ENCODE results near the gene NSMF.

The NSMF gene, protein sequence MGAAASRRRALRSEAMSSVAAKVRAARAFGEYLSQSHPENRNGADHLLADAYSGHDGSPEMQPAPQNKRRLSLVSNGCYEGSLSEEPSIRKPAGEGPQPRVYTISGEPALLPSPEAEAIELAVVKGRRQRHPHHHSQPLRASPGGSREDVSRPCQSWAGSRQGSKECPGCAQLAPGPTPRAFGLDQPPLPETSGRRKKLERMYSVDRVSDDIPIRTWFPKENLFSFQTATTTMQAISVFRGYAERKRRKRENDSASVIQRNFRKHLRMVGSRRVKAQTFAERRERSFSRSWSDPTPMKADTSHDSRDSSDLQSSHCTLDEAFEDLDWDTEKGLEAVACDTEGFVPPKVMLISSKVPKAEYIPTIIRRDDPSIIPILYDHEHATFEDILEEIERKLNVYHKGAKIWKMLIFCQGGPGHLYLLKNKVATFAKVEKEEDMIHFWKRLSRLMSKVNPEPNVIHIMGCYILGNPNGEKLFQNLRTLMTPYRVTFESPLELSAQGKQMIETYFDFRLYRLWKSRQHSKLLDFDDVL

DNA sequence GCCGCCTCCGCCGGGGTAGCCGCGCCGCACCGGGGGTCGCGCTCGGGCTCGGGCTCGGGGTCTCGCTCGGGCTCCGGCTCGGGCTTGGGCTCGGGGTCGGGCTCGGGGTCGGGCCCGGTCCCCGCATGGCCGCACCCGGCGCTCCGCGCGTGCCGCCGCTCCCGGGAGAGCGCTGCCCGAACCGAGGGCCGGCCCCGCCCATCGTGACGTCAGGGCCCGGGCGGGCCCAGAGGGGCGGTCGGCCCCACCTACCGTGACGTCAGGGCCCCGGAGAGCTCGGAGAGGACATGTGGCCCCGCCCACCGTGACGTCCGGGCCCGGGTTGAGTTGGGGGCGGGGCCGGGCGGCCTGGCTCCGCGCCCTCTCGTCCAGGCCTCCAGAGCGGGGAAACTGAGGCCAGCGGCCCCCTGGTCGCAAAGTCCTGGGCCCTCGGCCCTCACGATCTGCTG is at the start of gene NSMF:
NSMF (minus strand) TSS at position 183 of the 449 bp plus-strand sequence. CDS start 232 bp downstream, outside the sequence.
- DNase-seq (ENCODE audit: low spot score): peak; percentile 91

DNA sequence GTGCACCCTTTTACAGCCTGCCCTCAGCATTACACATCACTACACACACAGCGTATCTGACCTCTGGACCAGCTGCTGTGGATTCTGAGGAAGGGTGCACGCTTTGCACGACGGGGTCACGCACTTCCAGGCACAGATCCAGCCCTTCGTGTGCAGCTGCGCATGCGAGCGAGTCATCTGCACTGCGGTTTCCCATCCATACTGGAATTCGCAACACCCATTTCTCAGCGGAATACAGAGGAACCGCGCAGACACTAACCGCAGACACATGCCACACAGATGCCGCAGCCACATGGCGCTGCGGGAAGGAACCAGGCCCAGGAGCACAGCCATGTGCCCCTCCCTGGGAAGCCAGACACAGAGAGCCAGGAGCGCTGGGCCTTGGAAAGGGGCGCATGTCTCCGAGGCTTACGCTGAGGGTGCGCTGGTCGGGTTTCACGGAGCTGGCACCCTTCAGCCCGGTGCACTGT is 47.6 kb upstream of the NSMF start:
- DNase-seq (ENCODE audit: low spot score): no peak

DNA sequence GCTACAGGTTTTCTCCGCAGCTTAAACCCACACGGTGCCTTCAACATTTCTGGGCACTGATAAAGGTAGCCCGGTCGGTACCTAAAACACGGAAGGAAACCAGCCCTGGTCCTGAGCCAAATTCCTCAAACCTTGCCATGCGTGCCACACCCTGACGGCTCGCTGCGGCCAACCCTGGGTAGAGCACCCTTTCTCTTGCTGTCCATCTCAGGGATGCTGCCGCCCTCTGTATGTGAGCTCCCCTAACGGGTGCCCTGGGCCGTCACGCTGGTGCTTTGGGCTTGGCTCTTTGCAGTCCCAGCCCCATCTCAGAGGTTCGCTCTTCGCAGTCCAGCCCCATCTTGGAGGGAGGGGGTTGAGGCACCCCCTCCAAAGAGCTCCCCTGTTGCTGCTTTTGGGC is 47.1 kb upstream of the NSMF start:
- DNase-seq (ENCODE audit: low spot score): no peak

DNA sequence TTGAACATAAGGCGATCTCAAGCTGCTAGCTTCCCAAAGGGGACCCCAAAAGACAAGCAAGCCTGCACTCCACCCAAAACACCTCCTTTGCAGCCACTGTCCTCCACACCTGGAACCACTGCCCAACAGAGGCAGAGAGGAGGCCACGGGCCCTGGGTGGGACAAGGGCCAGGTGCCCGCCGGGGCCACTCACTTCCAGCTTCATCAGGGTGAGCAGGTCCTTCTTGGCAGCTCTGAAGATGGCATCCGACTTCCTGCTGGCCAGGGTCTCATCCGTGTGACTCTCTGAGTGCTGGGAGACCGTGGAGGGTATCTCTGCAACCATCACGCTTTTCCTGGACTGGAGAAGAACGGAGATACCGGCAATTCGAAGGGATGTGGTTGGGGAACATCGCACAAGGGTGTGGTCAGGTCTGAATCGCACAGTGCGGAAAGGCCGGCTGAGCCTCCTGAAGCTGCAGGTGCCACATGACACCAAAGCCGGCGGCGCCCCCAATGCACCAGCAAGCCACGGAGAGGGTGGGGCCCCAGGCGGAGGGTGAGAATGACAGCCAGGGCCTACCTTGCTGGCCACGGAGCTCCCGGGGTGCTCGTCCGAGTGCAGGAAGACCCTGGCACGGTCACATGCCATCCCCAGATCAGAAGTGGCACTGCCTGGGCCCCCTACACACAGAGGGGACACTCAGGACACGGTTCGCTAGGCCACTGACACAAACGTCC is 46.4 kb upstream of the NSMF start:
- no peak for DNase-seq (ENCODE audit: low spot score)

DNA sequence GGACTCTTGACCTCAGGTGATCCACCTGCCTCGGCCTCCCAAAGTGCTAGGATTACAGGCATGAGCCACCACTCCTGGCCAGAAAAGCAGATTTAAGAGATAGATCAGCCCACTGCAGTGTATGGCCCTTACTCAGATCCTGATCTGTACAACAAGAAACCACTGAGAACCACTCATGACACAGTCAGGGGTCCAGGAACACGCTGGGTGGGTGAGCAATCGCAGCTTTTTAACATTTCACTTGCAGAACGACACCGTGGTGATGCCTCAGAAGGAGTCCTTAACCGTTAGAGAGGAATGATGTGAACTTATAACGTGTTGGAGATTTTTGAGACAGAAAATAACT is 45.3 kb upstream of the NSMF start:
- no peak for DNase-seq (ENCODE audit: low spot score)

DNA sequence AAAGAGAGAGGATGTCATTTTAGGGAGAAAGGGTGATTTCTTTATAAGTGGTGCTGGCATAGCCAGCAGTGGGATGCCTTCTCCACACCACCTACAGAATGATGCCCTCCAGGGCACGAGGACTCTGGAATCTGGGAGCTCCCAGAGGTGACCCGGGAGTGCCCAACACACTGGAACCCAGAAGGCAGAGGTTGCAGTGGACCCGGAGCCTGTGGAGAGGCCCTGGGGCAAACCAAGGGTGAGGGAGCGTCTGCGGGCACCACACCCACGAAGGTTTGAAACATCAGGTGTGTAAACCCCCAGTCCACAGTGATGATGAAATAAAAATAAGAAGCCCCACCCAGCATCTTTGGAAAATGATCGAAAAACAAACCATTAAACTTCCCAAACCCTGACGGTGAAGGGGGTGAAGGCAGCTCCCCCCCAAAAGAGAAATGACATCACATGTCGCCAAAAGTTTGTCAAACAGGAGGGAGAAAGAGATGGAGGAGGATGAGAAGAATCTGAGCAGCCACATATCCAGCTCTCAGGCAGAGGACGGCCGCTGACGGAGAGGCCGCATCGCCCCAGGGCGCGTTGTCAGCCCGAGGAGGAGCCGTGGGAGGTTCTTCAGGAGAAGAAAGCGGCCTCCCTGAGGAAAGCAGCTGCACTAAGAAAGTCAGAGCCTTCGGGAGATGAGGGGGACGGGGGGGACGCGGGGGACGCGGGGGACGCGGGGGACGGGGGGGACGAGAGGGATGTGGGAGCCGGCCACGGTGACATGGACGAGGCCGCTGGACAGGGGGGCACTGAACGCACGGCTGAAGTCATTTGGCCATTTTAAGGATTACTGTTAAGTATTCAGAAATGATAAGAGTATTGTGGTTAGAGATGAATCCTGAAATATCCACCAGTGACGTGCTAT is 43.1 kb upstream of the NSMF start:
- DNase-seq (ENCODE audit: low spot score): no peak

DNA sequence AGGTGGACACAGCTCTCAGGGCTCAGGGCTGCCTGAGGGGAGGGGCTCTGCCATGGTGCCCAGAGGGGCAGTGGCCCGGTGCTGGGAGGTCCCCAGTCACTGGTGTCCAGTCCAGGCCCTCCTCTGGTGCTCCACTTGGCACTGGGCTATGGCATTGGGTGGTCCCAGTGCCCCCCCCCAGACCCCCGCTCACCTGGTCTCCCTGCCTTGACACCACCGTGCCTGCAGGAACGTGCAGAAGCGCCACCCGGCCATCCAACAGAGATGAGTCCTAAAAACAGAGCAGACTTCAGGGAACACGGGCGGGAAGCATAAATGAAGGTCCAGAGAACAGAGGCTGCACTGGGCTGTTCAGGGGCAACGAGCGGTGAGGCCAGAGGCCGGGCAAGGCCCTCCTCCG is 42.3 kb upstream of the NSMF start:
- no peak for DNase-seq (ENCODE audit: low spot score)

DNA sequence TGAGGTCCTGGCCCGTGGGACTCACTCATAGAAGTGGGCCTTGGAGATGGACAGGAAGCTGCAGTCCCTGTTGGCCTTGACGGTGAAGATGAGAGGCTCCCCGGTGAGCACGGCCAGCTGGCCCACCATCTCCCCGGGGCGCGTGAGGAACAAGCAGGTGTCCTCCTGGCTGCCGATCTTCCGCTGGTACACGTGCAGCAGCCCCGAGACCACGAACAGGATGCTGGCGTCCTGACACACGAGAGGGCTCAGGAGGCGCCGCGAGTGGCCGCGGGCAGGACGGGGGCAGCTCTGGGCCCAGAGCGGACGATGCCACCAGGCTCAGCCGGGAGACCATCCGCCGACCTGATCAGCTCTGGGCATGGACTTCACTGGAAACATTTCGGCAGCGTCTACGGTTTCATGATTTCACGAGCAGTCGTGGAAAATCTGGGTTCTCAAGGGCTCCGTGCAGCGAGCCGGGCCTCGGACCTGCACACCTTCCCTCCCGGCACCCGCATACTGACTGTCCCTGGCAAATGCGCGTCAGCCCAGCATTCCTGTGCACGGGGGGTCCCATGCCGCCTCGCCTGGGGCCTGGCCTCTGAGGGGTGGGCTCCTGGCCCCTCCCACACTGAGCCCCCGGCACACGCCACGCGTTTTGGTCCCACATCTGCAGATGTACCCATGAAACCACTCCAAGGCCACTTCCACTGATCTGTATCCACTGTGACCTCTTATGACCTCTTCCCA is 41.7 kb upstream of the NSMF start:
- DNase-seq (ENCODE audit: low spot score): no peak

DNA sequence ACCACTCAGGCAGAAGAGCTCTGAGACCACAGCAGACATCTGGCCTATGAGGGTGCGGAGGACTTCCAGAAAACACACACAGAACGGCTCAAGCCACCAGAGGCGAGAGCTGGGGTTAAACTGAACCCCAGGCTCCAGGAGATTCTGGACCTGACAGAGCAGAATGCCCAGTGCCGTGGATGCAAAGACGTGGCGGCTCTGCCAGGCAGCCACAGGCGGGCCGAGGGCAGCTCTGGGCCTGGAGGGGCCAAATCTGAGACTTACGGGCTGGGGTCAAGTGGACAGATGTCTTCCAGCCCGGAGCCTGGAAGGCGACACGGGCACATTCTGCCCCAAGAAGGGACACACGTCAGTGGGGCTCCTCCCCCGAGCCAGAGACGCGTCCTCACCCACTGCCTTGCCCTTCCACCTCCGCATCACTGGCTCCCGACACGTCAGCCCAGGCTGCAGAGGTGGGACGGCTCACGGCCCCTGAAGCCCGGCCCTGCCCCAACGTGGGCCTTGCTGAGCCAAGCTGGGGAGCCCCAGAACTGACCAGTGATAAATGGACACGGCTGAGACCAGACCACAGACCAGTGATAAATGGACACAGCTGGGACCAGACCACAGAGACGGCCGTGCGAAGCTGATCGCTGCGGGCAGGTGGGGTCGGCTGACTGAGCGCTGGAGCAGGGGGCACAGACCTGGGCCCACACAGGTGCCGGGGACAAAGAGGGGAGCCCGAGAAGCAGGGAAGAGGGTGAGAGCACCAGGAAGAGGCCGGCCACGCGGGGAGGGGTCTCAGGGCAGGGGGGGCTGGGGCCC is 40.9 kb upstream of the NSMF start:
- DNase-seq (ENCODE audit: low spot score): no peak

DNA sequence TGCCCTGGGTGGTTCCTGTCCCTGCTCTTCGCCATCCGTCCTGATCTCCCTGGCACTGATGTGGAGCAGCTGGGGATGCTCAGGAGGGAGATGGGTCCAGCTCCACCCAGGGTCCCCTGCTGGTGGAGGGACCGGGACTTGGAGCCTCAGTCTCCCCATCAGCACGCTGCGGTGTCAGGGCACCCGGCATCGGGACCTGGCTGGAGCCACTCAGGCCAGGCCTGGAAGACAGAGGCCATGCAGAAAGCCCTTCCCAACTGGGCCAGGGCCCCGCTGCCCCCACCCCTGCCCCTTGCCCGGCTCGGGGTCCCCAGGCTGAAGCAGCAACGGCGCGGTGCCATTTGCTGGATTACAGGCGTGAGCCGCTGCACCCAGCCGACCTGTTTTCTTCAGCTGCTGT is 40.3 kb upstream of the NSMF start:
- no peak for DNase-seq (ENCODE audit: low spot score)

DNA sequence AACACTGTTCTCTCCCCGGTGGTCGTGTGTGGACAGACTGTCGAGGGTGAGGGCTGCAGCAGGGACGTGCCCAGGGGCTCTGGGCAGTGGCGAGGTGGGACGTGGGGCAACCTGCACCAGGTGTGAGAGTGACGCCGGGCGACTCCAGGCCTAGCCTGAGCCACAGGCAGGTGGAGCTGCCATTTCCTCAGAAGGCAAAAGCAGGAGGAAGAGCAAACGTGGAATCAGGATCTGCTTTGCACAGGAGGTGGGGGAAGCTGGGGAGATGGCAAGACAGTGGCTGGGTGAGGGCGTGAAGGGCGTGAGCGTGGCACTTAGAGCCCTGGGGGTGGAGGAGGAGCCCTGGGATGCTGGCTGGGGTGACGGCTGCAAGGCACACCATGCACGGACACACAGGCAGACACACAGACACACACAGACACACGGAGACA is 39.6 kb upstream of the NSMF start:
- DNase-seq (ENCODE audit: low spot score): no peak

DNA sequence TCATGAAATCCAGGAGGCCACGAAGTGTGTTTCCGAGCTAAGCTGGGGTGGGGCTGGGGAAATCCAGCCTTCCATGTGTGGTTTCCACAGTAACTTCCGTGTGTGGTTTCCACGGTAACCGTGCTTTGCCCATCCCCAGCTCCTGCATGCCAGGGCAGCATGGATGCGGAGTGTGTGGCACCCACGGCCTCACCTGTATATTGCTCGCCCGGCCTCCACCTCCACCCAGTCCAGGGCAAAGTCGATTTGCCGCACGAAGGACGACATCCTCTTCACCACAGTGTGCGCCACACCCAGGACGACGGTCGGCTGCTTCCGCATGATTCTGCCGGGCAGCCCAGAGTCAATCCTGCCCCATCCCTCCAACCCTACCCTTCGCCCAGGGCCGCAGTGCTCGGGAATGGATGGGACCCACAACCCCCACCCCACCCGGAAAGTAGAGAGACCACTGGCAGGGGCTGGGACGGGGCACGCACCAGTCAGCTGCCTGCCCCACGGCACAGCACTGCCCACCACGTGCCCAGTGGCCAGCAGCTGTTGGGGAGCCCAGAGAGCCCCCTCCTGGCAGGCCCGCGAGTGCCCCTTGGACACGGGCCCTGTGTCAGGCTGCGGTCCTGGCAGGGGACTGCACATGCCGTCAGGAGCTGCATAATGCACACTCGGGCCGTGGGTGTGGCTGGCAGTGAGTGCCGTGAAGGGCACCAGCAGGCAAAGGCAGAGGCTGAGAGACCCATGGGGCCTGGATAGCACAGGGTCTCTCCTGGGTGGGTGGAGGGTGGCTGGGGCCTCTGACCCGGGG is 39.0 kb upstream of the NSMF start:
- no peak for DNase-seq (ENCODE audit: low spot score)

DNA sequence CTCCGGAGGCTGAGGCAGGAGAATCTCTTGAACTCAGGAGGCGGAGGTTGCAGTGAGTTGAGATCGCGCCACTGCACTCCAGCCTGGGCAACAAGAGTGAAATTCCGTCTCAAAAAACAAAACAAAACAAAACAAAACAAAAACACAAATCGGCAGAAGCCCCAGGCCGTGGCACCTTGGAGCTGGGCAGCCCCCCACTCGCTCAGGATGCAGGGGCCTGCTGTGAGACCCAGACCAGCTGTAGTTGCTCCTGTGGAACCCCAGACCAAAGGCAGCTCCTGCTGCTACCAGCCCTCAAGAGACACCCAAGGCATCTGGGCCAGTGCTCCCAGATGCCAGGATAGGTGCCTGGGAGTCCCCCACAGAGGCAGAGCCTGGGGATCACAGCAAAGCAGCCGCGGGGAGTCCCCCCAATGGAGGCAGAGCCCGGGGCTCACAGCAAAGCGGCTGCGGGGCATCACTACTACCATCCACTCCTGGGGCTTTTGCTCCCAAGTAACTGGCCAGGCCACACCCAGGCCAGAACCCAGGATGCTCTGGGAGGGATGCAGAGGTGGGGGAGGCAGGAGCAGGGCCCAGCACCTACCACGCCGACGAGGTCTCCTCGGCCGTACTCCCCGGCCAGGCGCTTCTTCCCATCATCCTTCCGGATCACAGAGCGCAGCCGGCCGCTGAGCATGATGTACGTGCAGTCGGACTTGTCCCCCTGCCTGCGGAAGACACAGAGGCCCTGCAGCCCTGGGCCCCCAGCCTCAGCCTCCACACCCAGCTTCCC is 37.7 kb upstream of the NSMF start:
- DNase-seq (ENCODE audit: low spot score): no peak

DNA sequence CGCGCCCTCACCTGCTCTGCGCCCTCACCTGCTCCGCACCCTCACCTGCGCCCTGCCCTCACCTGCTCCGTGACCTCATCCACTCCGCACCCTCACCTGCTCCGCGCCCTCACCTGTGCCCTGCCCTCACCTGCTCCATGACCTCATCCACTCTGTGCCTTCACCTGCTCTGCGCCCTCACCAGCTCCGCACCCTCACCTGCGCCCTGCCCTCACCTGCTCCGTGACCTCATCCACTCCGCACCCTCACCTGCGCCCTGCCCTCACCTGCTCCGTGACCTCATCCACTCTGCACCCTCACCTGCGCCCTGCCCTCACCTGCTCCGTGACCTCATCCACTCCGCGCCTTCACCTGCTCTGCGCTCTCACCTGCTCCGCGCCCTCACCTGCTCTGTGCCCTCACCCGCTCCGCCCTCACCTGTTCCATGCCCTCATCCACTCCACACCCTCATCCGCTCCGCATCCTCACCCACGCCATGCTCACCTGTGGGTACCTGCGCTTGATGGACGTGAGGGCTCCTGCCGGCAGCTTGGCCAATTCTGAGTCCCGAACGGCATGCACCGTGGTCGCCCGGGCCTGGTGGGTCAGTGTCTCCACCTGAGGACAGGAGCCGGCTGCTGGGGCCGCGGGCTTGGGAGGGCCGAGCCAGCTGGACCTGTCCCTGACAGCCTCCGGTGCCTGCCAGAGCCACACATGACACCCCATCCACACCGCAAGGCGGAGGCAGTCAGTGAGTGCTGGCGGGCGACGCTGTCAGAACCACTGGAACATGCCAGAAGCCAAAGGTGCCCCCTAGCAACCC is 35.6 kb upstream of the NSMF start:
- no peak for DNase-seq (ENCODE audit: low spot score)

DNA sequence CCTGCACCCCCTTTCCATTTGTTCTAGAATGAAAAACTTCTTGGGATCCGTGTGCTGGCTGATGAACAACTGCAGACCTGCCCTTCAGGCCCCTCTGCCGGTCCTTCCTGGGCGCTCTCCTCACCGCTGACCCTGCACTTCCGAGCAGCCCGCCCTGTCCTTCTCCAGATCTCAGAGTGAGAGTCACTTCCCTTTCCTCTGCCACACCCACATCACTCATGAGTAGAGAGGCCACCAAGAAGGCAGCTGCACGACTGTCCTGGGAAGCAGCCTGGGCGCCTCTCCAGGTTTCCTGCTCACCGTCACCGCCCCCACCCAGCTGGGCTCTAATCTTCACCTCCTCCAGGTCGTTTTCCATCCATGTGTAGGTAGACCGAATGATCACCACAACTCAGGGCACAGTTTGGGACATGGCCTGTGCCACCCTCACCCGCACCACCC is 35.0 kb upstream of the NSMF start:
- DNase-seq (ENCODE audit: low spot score): peak; percentile 9

DNA sequence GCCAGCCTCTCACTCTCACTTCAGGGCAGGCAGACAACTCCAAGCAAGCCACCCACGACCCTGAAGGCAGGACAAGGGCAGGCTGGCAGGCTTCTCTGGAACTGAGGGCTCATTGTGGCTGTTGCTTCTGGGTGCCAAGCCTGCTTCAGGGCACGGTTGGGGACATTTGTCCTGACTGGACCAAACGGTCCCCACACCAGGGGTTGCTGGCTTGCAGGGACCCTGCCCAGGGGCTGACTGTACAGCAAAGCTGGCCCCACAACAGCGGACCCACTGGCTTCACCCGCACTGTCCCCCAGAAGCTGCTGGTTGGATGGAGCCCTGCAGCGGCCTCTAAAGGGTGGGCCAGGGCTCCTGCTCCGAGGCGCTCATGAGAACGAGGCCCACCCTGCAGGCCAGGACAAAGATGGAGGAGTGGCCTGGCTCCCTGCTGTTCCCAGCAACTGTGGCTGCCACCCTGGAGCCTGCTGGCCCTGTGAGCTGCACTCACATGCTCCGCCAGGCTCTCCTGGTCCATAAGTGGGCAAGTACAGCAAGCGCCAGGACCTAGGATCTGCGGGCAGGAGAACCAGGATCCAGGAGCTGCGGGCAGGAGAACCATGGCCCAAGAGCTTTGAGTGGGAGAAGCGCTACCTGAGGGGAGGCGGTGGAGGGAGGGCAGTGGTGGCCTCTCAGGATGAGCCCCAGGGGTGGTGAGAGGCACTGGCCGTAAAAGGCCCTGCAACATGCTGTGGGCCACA is 34.4 kb upstream of the NSMF start:
- DNase-seq (ENCODE audit: low spot score): no peak
